Fibroblast of lung (primary cell): ENCODE results near the gene MGAT4A. TPM values are rescaled to one million over a fixed set of nuclear protein-coding genes. Genes with fewer than 3 reads are reported as not detected.

ENCODE experiments used
- DNase-seq, 2 donors: peaks; one replicate each; pipeline versions ENCODE4 v3.0.0 to v3.0.0-alpha.2; 2010; ENCODE audit warnings: low read depth in 2 of 2
- H2AFZ ChIP-seq: 2 replicates; pipeline ENCODE4 v1.5.1; 2012; ENCODE audit warnings: low read length, control low read depth, inconsistent platforms
- H3K27ac ChIP-seq: 2 replicates; pipeline ENCODE4 v1.5.1; 2011; ENCODE audit warnings: low read length, control low read depth; ENCODE audit not compliant: insufficient read depth
- H3K27me3 ChIP-seq: 2 replicates; pipeline ENCODE4 v1.5.1; 2011; ENCODE audit warnings: mild to moderate bottlenecking, low read length; ENCODE audit not compliant: control insufficient read depth, insufficient read depth
- H3K36me3 ChIP-seq: 2 replicates; pipeline ENCODE4 v1.5.1; 2011; ENCODE audit warnings: low read length; ENCODE audit not compliant: control insufficient read depth, insufficient read depth
- H3K4me1 ChIP-seq: 2 replicates; pipeline ENCODE4 v1.5.1; 2011; ENCODE audit warnings: low read length; ENCODE audit not compliant: control insufficient read depth, insufficient read depth; ENCODE audit errors: extremely low read depth
- H3K4me2 ChIP-seq: 2 replicates; pipeline ENCODE4 v1.5.1; 2011; ENCODE audit warnings: low read length, control low read depth; ENCODE audit not compliant: insufficient read depth; ENCODE audit errors: extremely low read depth
- H3K4me3 ChIP-seq, 4 experiments: fragments of 200-600 bp in 1 of 4; sonication (generic) in 1 of 4; replicated peaks in 1 of 4; 2 replicates each; pipeline ENCODE4 v1.5.1; 2011 to 2016; ENCODE audit warnings: low read length in 4 of 4, low read depth in 3 of 4, mild to moderate bottlenecking in 3 of 4, control low read depth in 2 of 4, inconsistent platforms in 1 of 4, mixed read lengths in 1 of 4; ENCODE audit not compliant: insufficient read depth in 1 of 4; ENCODE audit errors: control extremely low read depth in 1 of 4
- H3K79me2 ChIP-seq: 2 replicates; pipeline ENCODE4 v1.5.1; 2012; ENCODE audit warnings: mild to moderate bottlenecking, low read length, inconsistent platforms; ENCODE audit not compliant: control insufficient read depth, insufficient read depth
- H3K9ac ChIP-seq: 2 replicates; pipeline ENCODE4 v1.5.1; 2011; ENCODE audit warnings: mild to moderate bottlenecking, low read length, control low read depth; ENCODE audit not compliant: insufficient read depth
- H3K9me3 ChIP-seq: 2 replicates; pipeline ENCODE4 v1.5.1; 2012; ENCODE audit warnings: low read depth, low read length; ENCODE audit not compliant: control insufficient read depth, insufficient read depth
- H4K20me1 ChIP-seq: 2 replicates; pipeline ENCODE4 v1.5.1; 2011; ENCODE audit warnings: low read length; ENCODE audit not compliant: control insufficient read depth, insufficient read depth; ENCODE audit errors: extremely low read depth
- EZH2 ChIP-seq: IDR thresholded peaks from 2 replicates; pipeline ENCODE4 v1.5.1; 2012; ENCODE audit warnings: low read length, control low read depth, mild to moderate bottlenecking; ENCODE audit errors: missing control alignments
- polyA plus RNA-seq, 2 donors: library from polyadenylated mRNA; depleted of rRNA in 1 of 2; stranded (reverse) in 1 of 2; unstranded in 1 of 2; fragments of >200 nt; gene quantifications; 2 replicates each; pipeline ENCODE4 v1.2.1, GENCODE V29; 2011 to 2012; ENCODE audit warnings: missing spikeins in 1 of 2
- total RNA-seq: library from RNA; depleted of rRNA; stranded (reverse); fragments of >200 nt; gene quantifications from 2 replicates; pipeline ENCODE4 v1.2.1, GENCODE V29; 2014
- TF ChIP-seq, protein P1 (sequence below), 2 donors: IDR thresholded peaks in 1 of 2; conservative IDR thresholded peaks in 1 of 2; 1 replicate in 1 of 2; 2 replicates in 1 of 2; pipeline ENCODE4 v1.5.1; 2011 to 2012; ENCODE audit warnings: low read length in 2 of 2, control low read depth in 1 of 2, inconsistent platforms in 1 of 2, low read depth in 1 of 2, mild to moderate bottlenecking in 1 of 2

Gene MGAT4A
- total and polyA plus RNA-seq, 2 donors (not counting 1 experiment from before 2014, with no cell fraction given) = 0.10 to 0.17 TPM

DNA sequence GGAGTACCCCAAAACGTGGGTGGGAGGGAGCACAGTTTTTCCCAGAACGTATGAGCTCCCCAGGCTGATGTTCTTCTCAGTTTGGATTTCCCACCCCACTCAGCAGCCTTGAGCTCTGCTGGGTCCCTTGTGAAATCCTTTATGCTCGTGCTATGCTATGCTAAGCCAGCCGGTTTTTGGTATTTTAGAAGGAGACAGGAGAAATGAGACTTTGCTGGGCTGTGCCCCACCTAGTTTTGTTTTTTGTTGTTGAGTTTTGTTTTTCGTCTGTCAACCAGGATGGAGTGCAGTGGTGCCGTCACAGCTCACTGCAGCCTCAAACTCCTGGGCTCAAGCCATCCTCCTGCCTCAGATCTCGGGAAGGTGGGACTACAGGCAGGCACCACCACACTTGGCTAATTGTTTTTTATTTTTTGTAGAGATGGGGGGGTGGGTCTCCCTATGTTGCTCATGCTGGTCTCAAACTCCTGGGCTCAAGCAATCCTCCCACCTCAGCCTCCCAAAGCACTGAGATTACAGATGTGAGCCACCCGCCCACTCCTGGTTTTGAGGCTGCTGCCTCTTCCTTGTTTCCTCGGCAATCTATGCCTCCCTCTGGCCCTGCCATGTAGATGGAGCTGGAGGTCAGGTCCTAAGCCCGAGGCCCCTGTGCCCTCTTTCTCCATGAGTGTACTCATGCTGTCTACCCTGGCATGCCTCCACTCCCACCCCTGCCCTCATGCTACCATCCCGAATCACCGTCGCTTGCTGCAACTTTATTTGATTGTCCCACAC, 17.5 kb upstream of the MGAT4A start:
- no peaks in the 10 kb centered on the region for H4K20me1 ChIP-seq
- no peak for TF ChIP-seq EZH2
- TF ChIP-seq, protein P1, sequence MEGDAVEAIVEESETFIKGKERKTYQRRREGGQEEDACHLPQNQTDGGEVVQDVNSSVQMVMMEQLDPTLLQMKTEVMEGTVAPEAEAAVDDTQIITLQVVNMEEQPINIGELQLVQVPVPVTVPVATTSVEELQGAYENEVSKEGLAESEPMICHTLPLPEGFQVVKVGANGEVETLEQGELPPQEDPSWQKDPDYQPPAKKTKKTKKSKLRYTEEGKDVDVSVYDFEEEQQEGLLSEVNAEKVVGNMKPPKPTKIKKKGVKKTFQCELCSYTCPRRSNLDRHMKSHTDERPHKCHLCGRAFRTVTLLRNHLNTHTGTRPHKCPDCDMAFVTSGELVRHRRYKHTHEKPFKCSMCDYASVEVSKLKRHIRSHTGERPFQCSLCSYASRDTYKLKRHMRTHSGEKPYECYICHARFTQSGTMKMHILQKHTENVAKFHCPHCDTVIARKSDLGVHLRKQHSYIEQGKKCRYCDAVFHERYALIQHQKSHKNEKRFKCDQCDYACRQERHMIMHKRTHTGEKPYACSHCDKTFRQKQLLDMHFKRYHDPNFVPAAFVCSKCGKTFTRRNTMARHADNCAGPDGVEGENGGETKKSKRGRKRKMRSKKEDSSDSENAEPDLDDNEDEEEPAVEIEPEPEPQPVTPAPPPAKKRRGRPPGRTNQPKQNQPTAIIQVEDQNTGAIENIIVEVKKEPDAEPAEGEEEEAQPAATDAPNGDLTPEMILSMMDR (conservative IDR thresholded peaks at IDR 0.05 in 1 of 2, IDR thresholded peaks at IDR 0.05 in 1 of 2; ENCODE audit: low read depth in 1 of 2, low read length in 2 of 2) = no peak
- DNase-seq = no peak
- H3K4me1 ChIP-seq = no peaks in the 10 kb centered on the region
- H2AFZ ChIP-seq = no peak overlapping the region
- no peaks in the 10 kb centered on the region for H3K9me3 ChIP-seq
- no peak overlapping the region for H3K27ac ChIP-seq
- H3K27me3 ChIP-seq = no peaks in the 10 kb centered on the region
- H3K4me3 ChIP-seq = no peak overlapping the region
- H3K9ac ChIP-seq = no peak overlapping the region
- H3K4me2 ChIP-seq = no peak overlapping the region
- H3K36me3 ChIP-seq = no peaks in the 10 kb centered on the region
- no peaks in the 10 kb centered on the region for H3K79me2 ChIP-seq

DNA sequence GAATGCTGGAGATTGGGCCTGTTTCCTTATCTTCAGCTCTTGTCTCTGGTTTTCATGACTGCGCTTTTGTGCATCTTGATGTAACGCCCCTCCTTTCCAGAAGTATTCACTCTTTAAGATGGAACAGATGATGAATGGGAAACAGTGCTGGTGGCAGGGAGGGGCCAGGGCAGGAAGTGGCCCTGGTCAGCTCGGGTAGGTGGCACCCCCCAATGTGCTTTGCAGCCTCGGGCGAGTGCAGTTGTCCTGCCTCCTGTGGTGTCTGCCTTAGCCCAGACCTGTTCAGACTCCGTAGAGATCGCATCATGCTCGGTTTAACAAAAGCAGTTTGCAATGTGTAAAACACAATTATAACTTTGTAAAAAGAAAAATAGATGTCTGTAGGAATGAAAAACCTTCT, 17.0 kb upstream of the MGAT4A start:
- Histone ChIP-seq H3K4me2 (no peak overlapping the region), H2AFZ (no peak overlapping the region), H3K4me1 (no peaks in the 10 kb centered on the region), H3K27me3 (no peaks in the 10 kb centered on the region), H3K9ac (no peak overlapping the region), H3K9me3 (no peaks in the 10 kb centered on the region), H3K36me3 (no peaks in the 10 kb centered on the region), H3K4me3 (no peak overlapping the region), H4K20me1 (no peaks in the 10 kb centered on the region), H3K79me2 (no peaks in the 10 kb centered on the region), H3K27ac (no peak overlapping the region)
- TF ChIP-seq, protein P1 (conservative IDR thresholded peaks at IDR 0.05 in 1 of 2, IDR thresholded peaks at IDR 0.05 in 1 of 2; ENCODE audit: low read depth in 1 of 2, low read length in 2 of 2) = no peak
- TF ChIP-seq EZH2 = no peak
- DNase-seq = no peak

DNA sequence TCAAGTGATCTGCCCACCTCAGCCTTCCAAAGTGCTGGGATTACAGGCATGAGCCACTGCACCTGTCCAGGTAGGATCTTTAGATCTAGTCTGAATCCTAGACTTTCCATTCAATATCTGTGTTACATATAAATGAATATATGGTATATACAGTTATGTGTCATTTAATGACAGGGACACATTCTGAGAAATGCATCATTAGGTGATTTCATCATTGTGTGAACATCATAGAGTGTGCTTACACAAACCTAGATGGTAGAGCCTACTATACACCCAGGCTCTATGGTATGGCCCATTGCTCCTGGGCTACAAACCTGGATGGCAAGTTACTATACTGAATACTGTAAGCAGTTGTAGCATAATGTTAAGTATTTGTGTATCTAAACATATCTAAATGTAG, 15.5 kb upstream of the MGAT4A start:
- Histone ChIP-seq H2AFZ (no peak overlapping the region), H3K9me3 (no peaks in the 10 kb centered on the region)
- TF ChIP-seq, protein P1 (conservative IDR thresholded peaks at IDR 0.05 in 1 of 2, IDR thresholded peaks at IDR 0.05 in 1 of 2; ENCODE audit: low read depth in 1 of 2, low read length in 2 of 2) = no peak
- no peak for TF ChIP-seq EZH2

More for the DNA sequence above, 15.5 kb upstream of the MGAT4A start:
- H3K9ac ChIP-seq = no peak overlapping the region
- no peak overlapping the region for H3K4me3 ChIP-seq
- no peaks in the 10 kb centered on the region for H3K36me3 ChIP-seq
- no peaks in the 10 kb centered on the region for H3K79me2 ChIP-seq
- H4K20me1 ChIP-seq = no peaks in the 10 kb centered on the region
- no peak overlapping the region for H3K27ac ChIP-seq
- no peak for DNase-seq
- no peaks in the 10 kb centered on the region for H3K27me3 ChIP-seq
- H3K4me1 ChIP-seq = no peaks in the 10 kb centered on the region
- no peak overlapping the region for H3K4me2 ChIP-seq
